HG03025 (cell line): Measurements from ENCODE around the gene ARL15.
"Not testable (repeated sequence)": the region's sequence is repeated elsewhere in the genome, so short reads cannot be mapped to it uniquely, and the experiment has no call there.

Source experiments
- ATAC-seq: cut with Tn5 transposase; IDR thresholded peaks from one replicate; pipeline ENCODE4 v1.9.1; 2021; ENCODE audit warnings: mild to moderate bottlenecking, moderate library complexity; ENCODE audit not compliant: unreplicated experiment, low FRiP score

The ARL15 gene

DNA sequence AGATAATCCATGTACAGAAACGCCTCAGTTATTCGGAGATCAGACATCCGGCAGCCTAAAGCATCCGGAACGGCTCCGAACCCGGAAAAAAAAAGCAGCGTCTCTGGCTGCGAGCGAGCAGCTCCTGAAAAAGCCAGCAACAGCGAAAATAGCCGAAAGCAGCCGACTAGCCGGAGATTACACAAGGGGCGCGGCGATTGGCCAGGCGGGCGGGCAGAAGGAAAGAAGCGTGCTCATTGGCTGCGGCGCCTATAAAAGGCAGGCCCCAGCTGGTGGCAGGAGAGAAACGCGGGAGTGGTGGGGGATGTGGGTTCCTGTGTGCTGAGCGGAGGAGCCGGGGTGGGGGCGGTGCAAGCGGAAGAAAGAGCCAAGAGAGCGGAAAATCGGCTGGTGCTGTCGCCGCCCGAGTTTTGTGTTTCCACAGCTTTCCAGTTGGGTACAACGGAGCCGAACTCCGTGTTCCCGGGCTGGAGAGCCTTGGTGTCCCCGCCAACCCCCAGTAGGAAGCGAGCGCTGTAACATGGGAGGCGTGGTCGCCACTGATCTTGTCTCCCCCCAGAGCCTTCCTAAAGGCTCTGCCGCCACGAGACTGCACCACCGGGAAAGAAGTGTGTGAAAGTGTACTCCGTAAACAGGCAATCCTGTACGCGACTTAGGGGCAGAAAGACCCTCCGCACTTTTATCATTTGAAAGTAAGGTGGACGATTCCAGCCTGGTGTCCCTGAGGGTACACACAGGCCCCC lies at the start of gene ARL15:
Gene ARL15, minus strand, starts transcription at position 141 of the 743 bp plus-strand sequence.
- peak; percentile 96 for ATAC-seq

DNA sequence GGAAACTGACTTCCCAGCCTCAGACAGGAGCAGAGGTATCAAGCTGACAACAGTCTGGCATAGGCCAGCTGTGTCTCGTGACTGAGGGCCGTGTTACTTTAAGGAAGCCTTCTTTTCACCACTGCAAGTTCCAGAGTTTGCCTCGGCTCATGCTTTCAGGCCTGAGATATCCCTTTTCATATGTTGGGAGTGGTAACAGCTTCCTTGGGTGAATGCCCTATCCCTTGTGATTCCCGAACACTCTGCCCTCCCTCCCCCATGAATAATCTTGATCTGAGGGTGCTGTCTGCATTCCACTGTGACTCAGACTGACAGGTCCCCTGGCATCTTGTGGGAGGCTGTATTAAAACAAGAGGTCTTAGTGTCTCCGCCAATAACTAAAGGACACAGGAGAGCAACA lies 49.7 kb upstream of the ARL15 start:
- ATAC-seq, result no peak

DNA sequence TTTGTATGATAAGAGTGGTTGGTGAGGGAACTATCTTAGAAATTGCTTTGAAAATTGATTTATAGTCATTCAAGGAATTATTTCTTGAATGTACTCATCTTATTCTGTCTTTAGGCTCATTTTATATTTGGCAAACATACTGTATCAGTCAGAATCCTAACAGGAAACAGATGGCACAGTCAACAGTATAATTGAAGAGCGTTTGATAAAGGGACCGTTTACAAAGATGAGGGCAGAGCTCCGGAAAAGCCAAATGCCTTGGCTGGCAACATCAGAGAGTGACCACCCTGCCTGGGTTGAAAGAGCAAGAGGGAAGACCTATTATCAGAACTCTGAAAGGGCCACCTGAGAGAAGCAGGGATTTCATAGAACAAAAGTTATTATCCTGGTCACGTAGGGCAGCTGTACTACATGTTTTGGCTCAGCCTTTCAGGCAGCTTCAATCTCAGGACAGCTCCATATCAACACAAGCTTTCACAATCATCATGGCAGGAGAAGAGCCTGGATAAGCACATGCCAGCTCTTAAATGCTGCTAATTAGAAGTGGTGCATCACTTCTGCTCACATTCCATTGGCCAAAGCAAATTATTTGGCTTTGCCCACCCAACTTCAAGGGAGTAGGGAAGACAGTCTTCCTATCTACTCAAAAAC lies 47.2 kb upstream of the ARL15 start:
- ATAC-seq, result no peak

DNA sequence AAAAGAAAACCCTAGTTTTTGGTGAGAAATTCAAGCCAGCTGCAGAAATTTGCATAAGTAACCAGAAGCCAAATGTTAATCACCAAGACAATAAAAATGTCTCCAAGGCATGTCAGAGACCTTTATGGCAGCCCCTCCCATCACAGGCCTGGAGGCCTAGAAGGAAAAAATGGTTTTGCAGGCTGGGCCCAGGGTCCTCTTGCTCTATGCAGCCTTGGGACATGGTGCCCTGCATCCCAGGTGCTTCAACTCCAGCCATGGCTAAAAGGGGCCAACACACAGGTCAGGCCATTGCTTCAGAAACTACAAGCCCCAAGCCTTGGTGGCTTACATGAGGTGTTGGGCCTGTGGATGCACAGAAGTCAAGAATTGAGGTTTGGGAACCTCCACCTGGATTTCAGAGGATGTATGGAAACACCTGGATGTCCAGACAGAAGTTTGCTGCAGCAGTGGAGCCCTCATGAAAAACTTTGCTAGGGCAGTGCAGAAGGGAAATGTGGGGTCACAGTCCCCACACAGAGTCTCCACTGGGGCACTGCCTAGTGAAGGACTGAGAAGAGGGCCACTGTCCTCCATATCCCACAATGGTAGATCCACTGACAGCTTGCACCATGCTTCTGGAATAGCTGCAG lies 43.7 kb upstream of the ARL15 start:
- ATAC-seq, result not testable (repeated sequence)

DNA sequence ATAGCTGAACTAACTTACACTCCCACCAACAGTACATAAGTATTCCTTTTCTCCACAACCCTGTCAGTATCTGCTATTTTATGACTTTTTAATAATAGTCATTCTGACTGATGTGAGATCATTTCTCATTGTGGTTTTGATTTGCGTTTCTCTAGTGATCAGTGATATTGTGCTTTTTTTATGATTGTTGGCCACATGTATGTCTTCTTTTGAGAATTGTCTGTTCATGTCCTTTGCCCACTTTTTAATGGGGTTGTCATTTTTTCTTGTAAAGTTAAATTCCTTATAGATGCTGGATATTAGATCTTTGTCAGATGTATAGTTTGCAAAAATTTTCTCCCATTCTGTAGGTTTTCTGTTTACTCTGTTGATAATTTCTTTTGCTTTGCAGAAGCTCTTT lies 42.2 kb upstream of the ARL15 start:
- not testable (repeated sequence) for ATAC-seq

DNA sequence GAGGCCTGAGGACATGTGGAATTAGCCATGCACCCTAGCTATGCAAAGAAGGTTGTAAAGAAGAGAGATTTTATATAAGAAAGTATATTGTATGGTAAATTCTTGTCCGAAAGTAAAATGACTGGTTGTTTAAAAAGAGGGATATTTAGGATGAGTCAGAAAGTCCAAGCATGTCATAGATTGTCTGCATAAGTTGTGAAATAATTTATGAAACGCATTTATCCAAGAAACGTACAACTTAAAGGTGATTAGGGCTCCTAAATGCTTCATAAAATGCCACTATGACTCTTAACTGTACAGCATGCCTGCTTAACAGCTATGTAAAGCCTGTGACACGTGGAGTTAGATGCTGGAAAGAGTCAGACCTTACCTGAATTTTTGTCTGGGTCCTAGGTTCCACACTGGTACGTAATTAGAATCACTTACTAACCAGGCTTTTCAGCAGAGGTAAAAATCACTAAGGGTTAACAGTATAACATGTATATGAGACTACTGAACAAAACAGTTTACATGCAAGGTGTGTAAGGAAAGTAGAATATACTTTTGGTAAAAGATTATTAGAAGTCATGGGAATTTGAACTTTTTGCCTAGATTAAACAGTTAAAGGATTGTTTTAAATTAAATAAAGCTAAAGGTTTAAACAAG lies 37.0 kb upstream of the ARL15 start:
- ATAC-seq, result no peak

DNA sequence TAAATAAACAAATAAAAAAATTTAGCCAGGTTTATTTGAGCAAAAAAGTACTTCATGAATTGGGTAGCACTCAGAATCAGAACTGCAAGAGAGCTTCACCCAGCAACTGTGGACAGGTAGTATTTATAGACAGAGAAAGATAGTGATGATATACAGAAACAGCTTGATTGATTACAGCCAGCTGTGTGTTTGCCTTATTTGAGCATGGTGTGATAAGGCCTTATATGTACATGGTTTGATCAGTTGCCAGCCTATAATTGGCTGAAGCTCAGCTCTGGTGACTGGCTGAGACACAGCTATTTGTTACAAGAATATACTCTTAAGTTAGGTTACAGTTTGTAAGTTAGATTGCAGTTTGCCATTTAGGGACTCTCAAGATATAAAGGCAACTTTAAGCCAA lies 34.3 kb upstream of the ARL15 start:
- no peak for ATAC-seq

DNA sequence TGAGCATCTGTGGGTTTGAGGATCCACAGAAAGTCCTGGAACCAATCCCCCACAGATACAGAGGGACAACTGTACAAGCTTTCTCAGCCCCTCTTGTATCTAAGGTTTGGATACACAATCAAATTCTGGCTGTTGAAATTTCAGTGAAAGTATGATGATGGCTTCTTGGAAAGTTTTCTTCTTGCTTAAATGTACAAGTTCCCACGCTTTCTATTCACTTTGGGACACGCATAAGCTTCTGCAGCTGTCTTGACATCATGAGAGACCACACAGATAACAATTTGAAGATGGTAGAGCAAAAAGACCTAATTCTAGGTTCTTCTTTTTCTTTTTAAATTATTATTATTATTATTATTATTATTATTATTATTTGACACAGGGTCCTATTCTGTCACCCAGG lies 31.6 kb upstream of the ARL15 start:
- ATAC-seq, result no peak

DNA sequence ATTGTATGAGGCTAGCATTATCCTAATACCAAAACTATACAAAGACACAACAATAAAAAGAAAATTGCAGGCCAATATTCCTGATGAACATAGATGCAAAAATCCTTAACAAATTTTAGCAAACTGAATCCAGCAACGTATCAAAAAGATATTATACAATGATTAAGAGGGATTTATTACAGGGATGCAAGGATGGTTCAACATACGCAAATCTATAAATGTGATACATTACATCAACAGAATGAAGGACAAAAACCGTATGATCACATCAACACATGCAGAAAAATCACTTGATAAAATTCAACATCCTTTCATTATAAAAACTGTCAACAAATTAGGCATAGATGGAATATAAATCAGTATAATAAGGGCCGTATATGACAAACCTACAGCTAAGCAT lies 27.1 kb upstream of the ARL15 start:
- ATAC-seq, result no peak

DNA sequence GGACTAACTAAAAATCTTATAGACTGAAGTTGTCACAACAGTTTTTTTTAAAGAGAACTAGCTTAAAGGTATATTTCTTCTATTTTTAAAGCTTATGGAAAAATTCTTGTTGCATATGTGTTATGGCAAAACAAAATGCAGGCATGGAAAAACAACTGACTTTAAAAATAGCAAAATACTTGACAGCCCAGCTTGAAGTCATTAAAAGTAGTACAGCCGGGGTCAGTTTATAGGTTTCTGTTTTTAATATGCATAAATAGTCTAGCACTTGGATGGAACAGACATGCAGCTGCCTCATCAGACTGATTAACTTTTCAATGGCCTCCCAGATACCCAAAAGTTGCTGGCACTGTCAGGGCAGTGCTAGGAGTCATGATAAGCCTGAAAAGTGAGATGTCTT lies 22.3 kb upstream of the ARL15 start:
- no peak for ATAC-seq

DNA sequence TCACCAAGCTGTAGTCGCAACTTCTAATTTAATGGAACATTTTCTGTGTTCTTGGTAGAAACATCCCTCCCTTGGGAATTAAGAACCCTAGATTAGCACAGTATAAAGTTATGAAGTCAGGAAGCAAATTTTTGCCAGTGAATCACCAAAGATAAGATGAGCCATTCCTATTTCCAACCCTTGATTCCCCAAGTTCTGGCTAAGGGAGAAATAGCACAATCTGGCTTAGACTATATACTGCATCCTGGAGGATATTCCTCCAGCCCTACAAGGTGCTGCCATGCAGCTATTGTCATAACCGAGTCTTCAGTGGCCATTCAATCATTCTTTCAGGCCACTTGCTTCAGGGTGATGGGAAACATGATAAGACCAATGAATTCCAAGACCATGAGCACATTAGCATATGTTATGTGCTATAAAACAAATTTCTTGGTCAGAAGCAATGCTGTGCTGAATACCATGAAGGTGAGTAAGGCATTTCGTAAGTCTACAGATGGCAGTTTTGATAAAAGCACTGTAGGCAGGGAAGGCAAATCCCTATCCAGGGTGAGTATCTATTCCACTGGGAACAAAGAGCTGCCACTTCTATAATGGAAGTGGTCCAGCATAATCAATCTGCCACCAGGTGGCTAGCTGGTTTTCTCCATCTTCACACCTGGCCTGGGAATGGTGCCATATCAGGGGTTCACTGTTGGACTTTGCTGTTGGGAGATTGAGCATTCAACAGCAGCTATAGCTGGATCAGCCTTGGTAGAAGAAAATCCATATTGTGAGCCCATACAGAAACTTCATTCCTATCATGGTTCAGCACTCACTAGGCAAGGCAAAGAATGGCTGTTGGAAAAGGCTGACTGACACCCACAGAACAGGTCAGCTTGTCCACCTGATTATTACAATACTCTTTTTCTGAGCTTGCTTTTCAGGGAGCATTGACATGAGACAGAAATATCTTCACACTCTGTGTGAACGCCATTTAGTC lies 19.6 kb upstream of the ARL15 start:
- no peak for ATAC-seq

DNA sequence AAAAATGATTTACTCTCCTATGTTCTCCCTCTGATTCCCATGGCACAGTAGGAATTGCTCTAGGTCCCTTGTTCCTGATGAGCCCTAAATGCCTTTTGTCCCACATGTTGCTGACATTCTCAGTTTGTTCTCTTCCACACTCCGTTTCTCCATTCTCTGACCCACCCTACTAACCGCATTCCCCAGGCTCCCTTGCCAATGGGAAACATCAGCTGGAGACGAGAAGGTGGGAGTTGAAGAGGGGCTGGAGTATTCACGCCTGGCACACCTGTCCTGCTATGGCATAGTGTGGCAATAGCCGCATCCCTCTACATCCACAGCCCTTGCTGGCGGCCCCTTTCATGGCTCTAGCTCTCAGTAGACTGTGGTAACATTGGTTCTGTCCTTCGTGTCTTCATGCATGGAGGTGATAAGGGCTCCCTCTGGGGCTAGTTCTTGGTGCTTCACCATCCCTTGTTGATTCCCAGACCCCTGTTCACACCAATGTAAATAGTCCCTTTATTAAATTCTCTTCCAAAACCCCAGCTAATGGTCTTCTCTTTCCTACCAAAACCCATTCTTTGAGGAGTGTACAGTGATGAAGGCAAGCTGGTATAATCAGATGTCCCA lies 16.4 kb upstream of the ARL15 start:
- ATAC-seq, result no peak

DNA sequence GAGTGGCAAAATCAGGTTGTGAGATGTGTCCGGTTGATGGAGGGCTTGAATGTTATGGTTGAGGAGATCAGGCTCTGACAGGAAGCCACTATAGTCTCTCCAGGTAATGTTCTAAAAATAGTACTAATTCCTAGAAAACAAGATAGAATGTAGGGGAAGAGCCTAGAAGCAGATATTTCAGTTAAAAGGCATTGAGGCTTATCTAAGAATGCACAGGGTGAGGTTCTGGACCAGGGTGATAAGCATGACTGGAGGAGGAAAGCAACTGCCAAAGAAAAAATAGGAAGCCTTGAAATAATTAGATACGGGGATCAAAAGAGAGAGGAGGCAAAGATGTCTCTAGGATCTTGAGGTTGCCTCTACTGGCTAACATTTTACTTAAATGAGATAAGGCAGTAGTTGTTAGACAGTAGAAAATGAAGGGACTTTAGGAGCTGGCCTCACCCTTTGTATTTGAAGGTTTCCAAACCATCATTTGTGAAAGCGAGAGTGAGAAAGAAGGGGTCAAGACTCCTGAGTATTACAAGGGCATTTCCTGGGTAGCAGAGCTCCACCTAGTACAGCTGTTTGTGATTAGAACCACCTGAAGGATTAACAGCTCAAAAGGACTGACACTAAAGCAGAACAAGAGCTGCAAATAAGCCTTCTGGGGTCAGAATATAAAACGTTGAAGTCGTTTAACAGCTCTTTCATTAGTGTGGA lies 15.4 kb upstream of the ARL15 start:
- no peak for ATAC-seq

DNA sequence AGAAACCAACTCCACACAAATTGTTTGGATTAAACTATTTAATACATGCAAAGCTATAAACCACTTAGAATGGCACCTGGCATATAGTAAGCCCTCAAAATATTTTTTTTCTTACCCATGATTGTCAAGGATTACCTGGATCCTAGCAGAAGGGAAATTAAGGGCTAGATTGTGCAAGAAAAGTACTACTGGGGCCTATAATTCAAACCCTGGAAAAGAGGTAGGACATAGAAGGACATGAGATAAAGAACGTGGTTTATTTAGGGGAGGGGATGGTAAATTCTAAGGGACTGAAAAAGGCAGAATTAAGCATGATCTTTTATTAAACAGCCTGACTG lies 14.9 kb upstream of the ARL15 start:
- ATAC-seq, result no peak

DNA sequence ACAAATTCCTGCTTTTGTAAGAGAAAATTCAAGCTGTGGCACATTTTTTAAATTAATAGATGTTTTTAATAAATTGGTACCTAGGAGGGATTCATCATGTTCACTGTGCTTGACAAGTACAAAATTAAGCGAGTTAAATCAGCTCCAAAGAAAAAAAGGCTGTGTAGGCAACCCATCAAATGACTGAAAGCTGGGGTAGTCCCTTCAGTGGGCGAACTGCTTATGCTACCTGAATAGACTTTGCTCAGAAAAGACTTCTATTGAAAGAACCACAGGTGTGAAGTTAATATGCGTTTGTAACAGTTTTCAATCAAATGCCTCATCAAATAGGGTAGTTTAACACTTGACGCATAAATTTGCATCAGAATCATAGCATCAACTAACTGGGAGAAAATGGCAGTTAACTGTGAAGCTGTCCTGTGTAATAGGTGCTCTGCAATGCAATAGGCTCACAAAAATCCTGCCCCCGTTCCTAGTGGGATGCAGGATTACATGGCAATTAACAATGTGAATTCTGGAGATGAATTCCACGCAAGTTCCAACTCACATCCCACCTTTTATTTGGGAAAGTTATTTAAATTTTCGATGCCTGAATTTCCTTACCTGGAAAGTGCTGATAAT lies 14.4 kb upstream of the ARL15 start:
- no peak for ATAC-seq

DNA sequence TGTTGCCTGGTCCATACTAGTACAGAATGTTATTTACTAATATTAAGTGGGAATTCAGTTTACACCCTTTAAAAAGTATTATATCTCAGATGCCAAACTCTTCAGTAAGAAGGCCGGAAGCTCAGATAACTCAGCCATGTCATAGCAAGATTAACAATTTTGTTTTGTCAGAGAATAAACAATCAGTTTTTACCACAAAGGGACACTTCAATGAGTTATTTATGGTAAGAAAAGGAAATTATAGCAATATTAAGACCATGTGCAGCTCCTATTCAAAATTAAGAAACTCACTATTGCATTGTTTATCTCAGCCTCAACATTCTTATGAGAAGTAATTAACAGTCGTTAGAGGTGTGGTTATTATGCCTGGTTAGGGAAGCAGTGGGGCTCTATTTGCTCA lies 13.1 kb upstream of the ARL15 start:
- no peak for ATAC-seq

DNA sequence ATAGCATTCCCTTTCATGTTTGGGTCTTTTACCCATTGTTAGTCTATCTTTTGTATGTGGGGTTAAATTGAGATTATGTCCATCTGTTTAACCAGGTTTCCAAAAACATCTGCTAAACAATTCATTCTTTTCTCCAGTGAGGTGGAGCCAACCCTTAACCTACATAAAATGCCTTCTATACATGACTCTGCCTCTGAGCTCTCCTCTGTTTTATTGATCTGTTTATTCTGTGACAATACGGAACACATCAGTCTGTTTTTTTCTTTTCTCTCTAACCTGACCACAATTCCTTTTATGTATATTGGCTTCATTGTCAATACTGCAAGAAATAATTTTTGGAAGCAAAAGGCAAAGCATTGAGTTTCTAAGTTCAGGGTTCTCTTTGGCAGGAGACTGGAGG lies 9.9 kb upstream of the ARL15 start:
- ATAC-seq, result no peak

DNA sequence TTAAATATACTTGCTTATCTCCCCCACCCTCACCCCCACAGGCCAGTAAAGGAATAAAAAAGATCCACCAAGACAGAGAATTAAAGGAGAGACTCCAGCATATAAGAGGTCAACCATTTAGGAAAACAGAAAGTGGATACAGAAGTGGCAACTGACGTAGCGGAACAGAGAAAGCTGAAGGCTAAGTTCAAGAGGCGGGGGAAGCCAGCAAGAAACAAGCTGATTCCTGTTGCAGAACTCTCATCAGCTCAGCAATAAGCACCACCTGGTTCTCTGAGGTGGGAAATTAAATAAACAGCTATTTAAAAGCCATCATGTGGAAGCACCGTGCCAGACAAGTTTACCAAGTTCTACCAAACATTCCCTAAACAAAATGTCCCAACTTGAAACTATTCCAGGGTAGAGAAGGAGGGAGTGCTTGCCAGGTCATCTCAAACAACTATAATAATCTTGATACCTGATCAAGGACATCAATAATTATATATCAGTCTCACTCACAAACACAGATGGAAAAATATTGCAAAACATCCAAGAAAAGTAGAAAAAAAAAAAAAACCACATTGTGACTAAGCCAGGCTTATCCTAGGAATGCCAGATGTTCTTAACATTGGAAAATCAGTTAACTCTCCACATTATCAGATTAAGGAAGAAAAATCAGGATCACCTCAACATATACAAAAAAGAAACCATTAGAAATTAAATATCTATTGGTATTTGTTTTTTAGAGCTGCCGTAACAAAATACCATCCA lies 7.3 kb upstream of the ARL15 start:
- no peak for ATAC-seq
